ENCODE results near the gene GLP2R. TPM values are rescaled to one million over a fixed set of nuclear protein-coding genes. Genes with fewer than 3 reads are reported as not detected.

Gene GLP2R
- total RNA-seq, 1 experiment from 2014 or later, result 0.08 TPM

GRCh38 chr17:9784544-9784943 is 41.2 kb upstream of the GLP2R start:
- BruUV-seq (replicated peaks), result no TSS peak
- TF ChIP-seq POLR2AphosphoS5 (IDR thresholded peaks at IDR 0.05; ENCODE audit: low read depth, low read length), result no peak
- no peak for TF ChIP-seq REST (IDR thresholded peaks at IDR 0.05; ENCODE audit: insufficient read depth in 1 of 2, low read depth in 2 of 2, low read length in 1 of 2)
- no peak for TF ChIP-seq SIN3A (IDR thresholded peaks at IDR 0.05; ENCODE audit: borderline replicate concordance, insufficient read depth, low read depth, low read length)
- TF ChIP-seq CTCF (IDR thresholded peaks at IDR 0.05), result no peak
- no peak for TF ChIP-seq TCF7L2 (IDR thresholded peaks at IDR 0.05; ENCODE audit: low read depth, low read length)
- H3K9me3 ChIP-seq (ENCODE audit: control insufficient read depth, insufficient read depth, low read depth, low read length), result no peaks in the 10 kb centered on the region
- H3K4me1 ChIP-seq (ENCODE audit: control insufficient read depth, insufficient read depth, low read length), result no peaks in the 10 kb centered on the region
- CTCF ChIA-PET, result no interaction called here
- DNase-seq (ENCODE audit: low read depth, low spot score) (no peak), ATAC-seq (no peak)
- no peaks in the 10 kb centered on the region for H3K36me3 ChIP-seq (ENCODE audit: control insufficient read depth, insufficient read depth, low read length)
- H3K4me3 ChIP-seq (ENCODE audit: low read depth in 2 of 2, low read length in 2 of 2), result no peak overlapping the region
- peaks cover 4% of the 10 kb centered on the region for H3K27me3 ChIP-seq (ENCODE audit: control insufficient read depth, insufficient read depth, low read length)
- in situ Hi-C loops (cut with HindIII; ENCODE audit: low pct_unique_long_range_greater_than_20kb, low sequenced_read_pairs), result no loop called here
- POLR2A ChIA-PET, result no interaction called here
- intact Hi-C loops (cut with micrococcal nuclease; ENCODE audit: unreplicated experiment), result no loop called here
- H3K27ac ChIP-seq (ENCODE audit: low read length), result no peak overlapping the region

GRCh38 chr17:9788601-9789000 is 37.1 kb upstream of the GLP2R start:
- Histone ChIP-seq H3K36me3 (ENCODE audit: control insufficient read depth, insufficient read depth, low read length) (no peaks in the 10 kb centered on the region), H3K9me3 (ENCODE audit: control insufficient read depth, insufficient read depth, low read depth, low read length) (no peaks in the 10 kb centered on the region), H3K27ac (ENCODE audit: low read length) (no peak overlapping the region), H3K27me3 (ENCODE audit: control insufficient read depth, insufficient read depth, low read length) (no peaks in the 10 kb centered on the region), H3K4me3 (ENCODE audit: low read depth in 2 of 2, low read length in 2 of 2) (no peak overlapping the region), H3K4me1 (ENCODE audit: control insufficient read depth, insufficient read depth, low read length) (no peaks in the 10 kb centered on the region)
- ChIA-PET POLR2A (no interaction called here), CTCF (no interaction called here)
- no TSS peak for BruUV-seq (replicated peaks)
- no peak for DNase-seq (ENCODE audit: low read depth, low spot score)
- in situ Hi-C loops (cut with HindIII; ENCODE audit: low pct_unique_long_range_greater_than_20kb, low sequenced_read_pairs) (no loop called here), intact Hi-C loops (cut with micrococcal nuclease; ENCODE audit: unreplicated experiment) (no loop called here)
- TF ChIP-seq REST (IDR thresholded peaks at IDR 0.05; ENCODE audit: insufficient read depth in 1 of 2, low read depth in 2 of 2, low read length in 1 of 2), result no peak
- no peak for TF ChIP-seq TCF7L2 (IDR thresholded peaks at IDR 0.05; ENCODE audit: low read depth, low read length)
- TF ChIP-seq POLR2AphosphoS5 (IDR thresholded peaks at IDR 0.05; ENCODE audit: low read depth, low read length), result no peak
- no peak for TF ChIP-seq SIN3A (IDR thresholded peaks at IDR 0.05; ENCODE audit: borderline replicate concordance, insufficient read depth, low read depth, low read length)
- no peak for TF ChIP-seq CTCF (IDR thresholded peaks at IDR 0.05)
- ATAC-seq, result no peak

Measured in Panc1 (cell line).